ENCODE data around the gene TDRD9.

DNA sequence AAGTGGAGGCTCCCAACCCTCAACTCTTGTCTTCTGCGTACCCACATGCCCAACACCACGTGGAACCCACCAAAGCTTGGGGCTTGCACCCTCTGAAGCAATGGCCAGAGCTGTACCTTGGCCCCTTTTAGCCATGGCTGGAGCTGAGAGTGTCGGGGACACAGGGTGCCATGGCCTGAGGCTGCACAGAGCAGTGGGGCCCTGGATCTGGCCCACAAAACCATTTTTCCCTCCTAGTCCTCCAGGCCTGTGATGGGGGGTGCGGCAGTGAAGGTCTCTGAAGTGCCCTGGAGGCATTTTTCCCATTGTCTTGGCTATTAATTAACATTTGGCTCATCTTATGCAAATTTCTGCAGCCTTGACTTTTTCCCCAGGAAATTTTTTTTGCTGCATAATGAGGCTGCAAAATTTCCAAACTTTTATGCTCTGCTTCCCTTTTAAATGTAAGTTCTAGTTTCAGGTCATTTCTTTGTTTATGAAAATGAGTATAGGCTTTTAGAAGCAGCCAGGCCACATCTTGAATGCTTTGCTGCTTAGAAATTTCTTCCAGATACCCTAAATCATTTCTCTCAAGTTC lies 138.6 kb downstream of the TDRD9 start:
- TF ChIP-seq CTCF (IDR thresholded peaks at IDR 0.05): no peak
- TF ChIP-seq POLR2AphosphoS5 (IDR thresholded peaks at IDR 0.05): no peak
- TF ChIP-seq EP300 (IDR thresholded peaks at IDR 0.05): no peak
- no peak for TF ChIP-seq POLR2A (IDR thresholded peaks at IDR 0.05)
